Raji (cell line): ENCODE measurements around the gene OPRL1.

ENCODE experiments used
- POLR2A ChIP-seq: IDR thresholded peaks from 2 replicates; pipeline ENCODE4 v1.6.1; 2011; ENCODE audit warnings: low read depth, low read length, control low read depth; ENCODE audit not compliant: insufficient read depth

Gene OPRL1

DNA sequence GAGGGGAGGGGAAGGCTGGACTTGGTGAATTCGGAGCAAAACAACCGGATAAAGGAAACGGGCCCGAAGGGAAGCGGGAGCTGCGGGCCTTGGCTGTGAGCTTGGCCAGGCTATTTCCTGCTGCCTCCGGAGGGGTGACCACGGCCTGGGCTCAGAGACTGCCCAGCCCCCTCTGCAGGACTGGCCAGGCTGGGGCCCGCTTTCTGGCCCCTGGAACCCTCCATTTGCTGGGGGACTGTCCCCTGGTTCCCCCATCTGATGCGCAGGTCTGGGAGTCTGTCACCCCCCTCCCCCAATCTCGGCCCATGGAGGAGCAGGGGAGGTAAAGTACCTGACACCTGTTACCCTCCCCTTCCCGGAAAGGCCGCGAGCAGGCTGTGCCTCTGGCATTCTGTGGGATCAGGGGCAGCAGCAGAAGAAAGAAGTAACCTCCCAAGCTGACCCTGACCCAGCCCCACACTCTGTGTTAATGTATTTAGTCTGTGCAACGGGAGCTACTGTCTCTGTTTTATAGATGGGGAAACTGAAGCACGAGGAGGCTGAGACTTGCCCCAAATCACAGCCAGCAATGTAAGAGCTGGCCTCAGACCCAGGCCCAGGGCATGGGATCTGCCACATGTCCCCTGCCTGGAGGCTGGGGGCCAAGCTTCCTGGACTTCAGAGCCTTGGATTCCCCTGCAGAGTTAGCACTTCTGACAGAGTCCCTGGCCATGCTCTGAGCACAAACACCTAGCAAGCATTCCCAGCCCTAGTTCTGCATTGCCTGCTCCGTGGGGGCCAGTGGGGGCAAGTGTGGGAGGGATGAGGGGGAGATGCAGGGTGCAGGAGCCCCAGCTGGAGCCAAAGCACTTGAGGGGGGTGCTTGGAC lies 40.4 kb upstream of the OPRL1 start:
- no peak for TF ChIP-seq POLR2A

DNA sequence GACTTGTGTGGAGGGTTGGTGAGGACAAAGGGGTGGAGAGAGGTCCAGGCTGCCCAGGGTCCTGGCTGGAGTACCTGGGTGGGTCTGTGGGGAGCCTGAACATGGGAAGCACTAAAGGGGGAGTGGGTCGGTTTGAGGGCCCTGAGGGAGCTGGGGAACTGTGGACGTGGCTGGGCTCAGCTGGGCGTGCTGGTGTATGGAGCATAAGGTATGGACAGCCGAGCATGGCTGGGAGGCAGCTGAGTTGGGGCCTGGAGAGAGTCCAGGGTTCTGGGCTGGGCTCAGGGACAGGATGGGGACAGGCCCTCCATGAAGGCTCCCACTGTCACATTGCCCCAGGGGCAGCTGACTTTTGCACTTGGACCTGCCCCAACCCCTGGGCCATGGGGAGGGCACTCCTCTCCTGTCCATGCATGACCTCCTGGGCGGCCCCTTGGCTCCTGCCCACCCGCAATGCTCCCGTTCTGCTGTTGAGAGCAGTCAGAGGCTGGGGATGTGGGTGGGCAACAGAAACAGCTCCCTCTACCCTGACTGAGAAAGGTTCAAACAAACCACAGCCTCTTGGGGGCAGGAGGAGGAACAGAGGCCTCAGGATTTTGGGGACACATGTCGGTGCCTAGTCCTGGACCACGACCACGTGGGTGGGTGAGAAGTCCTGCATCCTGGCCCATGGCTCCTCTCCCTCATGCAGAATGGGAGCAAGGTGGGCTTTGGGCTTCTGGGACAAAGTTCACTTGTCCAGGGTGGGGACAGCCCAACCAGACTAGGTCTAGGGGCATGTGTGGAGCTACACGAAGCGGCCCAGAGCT lies 39.4 kb upstream of the OPRL1 start:
- no peak for TF ChIP-seq POLR2A

DNA sequence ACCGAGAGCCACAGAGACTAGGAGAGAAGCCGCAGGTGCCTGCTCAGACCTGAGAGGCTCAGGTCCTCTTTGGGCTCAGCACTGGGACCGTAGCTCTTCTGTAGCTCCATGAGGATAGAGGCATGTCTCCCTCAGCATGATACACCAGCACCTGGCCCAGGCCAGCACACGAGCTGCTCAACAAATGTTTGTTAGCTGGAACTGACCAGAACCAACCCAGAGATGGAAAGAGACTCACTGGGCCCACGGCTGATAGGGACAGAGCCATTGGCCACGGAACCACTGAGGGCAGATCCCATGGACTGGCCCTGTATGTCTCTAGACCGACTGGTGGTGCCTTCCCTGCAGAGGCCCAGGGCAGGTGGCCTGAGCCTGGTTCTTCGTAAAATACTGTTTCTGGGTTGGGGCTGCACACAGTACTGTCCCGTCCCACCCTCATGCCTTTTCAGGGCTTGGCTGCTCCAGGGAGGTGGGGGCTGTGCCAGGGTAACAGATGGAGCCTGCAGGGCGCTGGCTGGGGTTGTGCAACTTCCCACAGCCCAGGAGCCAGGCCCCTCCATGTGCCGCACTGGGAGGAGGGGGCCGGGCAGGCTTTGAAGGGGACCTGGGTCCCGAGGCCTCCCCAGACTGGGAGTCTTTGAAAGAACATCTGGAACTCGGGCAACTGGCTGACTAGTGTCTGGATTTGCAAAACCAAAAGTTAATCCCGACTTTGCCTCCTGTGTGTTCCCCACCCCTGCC lies 38.7 kb upstream of the OPRL1 start:
- no peak for TF ChIP-seq POLR2A

DNA sequence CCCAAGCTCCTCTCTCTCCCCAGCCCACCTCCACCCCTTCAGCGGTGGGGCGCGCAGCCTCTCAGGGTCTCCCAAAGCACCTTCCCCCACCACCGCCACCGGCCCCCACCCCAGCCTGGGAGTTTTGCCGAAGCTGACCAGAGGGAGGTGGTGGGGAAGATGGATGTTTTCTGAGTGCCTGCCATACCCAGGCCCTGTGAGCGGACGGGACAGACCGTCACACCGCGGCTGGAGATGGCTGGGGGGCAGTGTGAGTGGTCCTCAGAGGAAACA lies 38.2 kb upstream of the OPRL1 start:
- no peak for TF ChIP-seq POLR2A

DNA sequence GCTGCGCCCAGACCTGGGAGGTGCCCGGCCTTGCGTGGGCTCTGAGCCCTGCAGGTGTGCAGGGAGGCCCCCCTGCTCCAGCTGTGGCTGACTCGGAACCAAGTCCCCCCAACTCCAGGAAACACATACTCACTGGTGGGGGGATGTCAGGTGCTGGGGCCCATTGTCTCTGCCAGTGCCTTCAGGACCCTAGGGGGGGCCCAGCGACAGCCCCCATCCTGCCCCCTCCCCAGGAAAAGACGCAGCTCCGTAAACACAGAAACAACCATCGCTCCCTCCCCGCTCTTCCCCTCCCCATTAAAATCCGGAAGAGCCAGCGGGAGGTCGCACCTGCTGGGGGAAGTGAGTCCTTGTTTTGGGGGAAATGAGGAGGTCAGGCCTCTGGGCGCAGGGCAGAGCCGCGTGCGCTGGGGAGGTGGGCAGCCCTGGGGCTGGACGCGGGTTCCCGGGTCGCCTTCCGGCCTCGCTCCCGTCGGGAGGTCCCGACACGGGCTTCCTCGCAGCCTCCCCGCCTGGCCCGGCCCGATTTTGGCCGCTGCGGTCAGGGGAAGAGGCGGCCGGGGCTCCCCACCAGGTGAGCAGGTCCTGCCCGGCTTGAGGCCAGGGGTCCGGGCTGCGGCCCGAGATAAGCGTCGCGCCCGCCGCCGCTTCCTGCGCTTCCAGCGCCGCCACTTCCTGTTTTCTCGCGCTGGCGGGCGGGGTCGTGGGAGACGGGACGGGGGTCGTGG lies 37.7 kb upstream of the OPRL1 start:
- no peak for TF ChIP-seq POLR2A

DNA sequence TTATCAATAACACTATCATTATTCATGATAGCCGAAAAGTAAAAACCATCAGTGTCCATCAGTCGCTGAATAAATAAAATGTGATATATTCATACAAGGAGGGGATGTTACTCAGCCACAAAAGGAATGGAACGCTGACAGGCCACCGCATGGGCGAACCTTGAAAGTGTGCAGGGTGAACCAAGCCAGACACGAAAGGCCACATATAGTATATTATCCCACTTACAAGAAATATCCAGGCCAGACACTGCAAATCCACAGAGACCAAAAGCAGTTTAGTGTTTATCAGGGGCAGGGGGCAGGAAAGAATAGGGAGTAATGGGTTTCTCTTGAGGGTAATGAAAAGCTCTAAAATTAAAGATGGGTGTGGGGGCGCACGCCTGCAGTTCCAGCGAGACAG lies 36.1 kb upstream of the OPRL1 start:
- no peak for TF ChIP-seq POLR2A

DNA sequence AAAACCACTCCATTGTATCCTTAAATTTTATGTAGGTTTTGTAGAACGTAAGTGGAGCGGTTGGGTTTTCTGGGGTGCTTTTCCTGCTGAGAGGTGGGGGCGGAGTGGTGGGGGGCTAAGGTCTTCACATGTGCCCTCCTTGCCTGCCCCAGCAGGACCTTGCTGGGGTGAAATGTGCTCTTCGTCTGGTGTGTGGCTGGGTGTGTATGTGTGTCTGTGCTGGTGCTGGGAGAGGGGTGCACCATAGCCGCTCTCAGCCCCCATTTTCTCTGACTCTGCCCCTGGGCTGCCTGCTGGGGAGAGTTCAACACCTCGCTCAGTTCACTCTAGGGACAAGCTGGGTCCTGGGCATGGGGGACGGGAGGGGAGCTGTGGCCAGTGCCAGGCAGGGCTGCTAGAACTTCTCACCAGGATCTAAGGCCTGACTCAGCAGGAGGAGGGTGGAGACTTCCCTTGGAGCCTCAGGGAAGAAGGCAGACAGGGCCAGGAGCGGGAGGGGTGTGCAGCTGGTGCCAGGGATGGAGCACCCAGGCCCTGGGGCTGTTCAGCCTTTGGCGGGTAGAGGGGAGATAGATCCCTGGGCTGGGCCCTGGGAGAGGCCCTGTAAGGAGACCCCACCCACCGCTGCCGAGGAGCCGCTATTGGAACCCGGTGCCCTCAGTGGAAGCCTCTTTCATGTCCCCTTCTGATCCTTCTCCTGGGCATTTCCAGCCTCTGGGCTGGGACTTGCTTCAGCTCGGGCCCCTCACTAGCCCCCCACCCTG lies 35.2 kb upstream of the OPRL1 start:
- no peak for TF ChIP-seq POLR2A

DNA sequence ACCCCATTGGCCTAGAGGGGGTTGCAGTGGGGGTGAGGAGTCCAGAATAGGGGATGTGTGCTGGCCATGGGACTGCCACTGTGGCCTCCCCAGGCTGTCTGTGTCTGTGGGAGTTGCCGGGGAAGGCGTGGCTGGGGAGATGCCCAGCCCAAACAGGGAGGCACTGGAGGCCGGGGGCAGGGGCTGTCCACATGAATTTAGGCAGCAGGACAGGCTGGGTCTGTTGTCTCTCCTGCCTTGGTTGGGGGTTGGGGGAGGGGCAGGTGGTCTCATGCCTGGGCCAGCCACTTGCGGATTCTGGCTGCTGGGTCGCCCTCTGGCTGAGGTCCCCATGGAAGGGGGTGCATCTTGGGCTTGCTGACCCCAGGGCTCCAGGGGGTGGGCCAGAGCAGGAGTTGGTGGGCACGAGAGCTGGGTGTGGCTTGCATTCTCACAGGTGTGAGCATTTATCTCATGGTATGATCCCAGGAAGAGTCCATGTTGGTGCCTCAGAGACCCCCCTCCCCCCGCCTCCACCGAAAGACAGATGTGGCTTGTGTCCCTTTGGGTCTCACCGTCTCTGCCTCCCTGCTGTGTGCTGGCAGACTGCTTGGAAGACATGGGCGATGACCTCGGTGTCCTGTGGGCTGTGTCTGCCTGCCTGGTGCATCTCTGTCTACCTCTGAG lies 34.4 kb upstream of the OPRL1 start:
- TF ChIP-seq POLR2A = no peak

DNA sequence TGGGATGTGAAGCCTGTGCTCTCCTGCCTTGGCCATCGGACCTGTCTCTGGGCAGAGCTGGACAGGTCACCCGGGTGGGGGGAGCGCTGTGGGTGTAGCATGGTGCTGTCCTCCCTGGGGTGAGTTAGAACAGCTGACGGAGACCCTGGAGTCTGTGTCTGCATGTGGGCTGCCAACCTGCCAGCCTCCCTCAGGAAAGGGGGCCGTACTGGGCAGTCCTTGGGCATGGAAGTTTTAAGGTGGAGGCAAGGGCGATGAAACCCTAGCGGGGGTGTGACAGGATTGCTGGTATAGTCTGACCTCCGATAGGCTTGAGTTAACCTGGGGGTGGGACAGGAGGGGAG lies 32.9 kb upstream of the OPRL1 start:
- no peak for TF ChIP-seq POLR2A

DNA sequence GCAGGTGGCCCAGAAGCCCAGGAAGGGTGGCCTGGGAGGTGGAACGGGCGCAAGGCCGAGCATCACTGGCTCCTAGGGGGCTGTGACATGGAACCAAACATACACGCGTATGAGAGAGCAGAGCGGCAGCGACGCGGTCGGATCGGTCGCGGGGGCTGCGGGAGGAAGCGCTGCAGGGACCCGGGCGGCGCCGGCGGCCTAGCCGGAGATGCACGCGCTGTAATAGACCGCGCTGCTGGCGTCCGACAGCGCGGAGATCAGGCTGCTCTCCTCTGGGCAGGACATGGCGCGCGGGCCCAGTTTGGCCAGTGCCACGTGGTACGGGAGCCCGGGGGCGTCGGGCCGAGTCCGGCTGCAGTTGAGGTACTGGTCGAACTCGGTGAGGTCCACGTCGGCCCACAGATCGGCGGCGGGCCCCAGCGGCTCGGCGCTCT lies 31.9 kb upstream of the OPRL1 start:
- no peak for TF ChIP-seq POLR2A

DNA sequence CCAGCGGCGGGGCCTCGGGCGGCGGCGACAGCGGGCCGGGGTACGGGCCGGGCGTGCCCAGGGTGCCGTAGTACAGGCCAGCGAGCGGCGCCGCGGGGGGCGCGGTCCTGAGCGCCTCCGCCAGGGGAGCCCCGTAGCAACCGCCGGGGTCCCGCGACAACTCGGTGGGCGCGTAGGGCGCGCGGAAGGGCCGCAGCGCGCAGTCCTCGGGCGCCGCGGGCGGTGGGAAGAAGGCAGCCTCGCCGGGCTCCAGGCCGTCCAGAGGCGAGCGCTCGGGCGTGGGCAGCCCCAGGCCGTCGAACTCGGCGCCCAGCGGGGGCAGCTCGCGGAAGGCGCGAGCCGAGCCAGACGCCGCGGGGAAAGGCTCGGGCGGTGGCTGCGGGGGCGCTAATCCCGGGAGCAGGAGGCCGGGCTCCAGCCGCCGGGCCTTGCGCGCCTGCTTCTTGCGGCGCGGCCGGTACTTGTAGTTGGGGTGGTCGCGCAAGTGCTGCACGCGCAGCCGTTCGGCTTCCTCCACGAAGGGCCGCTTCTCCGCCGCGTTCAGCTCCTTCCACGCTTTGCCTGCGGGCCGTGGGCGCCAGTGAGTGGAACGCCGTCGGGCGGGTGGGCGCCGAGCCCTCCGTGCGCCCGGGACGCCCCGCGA lies 31.4 kb upstream of the OPRL1 start:
- TF ChIP-seq POLR2A = no peak

DNA sequence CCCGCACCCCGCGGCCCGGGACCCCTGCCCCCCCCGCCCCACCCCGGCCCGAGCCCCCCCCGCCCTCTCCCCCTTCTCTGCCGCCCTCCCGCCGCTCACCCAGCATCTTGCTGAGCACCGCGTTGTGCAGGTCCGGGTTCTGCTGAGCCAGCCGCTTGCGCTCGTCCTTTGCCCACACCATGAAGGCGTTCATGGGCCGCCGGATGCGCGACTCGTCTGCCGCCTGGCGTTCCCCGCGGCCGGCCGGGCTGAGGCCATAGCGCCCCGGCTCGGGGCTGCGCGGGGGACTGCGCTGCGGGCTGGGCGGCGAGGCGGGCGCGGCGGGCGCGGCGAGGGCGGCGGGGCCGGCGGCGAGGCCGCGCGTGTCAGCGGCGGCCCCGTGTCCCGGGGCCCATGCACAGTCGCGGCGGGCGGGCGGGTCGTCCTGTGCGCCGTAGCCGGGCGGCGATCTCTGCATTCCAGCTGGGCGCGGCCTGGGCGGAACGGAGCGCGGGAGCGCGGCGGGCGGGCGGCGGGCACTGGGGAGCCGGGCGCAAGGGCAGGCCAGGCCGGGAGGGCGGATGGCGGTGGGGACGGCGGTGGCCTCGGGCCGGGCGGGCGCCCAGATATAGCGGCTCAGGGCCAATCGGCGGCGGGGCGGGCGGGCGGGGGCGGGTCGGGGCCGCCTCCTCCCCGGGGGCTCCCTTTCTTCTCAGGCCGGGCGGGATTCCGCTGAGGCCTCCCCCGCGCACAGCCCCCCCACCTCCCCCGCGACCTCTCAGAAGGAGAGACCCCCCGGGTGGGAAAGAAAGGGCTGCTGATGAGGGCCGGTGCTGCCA lies 30.6 kb upstream of the OPRL1 start, which contains the start of gene SOX18:
SOX18 (minus strand) TSS at position 580 of the 818 bp plus-strand sequence; CDS start at position 457, 123 bp downstream.
- TF ChIP-seq POLR2A = no peak

DNA sequence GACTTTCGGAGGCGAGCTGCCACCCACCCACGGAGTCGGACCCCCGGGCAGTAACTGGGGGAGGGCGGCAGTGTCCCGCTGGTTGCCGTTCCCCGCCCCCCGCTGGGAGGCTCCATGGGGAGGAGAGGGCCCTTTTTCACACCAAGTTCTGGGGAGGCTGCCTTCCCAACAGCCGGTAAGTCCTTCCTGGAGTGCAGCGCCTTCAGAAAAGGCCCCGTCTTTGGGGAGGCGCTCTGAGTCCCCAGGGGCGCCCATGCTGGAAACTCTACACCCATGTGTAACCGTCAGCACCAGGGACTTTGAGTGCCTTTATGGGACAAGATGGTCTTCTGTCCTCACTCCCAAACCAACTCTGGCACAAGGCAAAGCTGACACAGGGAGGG lies 30.0 kb upstream of the OPRL1 start:
- TF ChIP-seq POLR2A = no peak
